PC-9 (cell line): ENCODE results near the gene PDF. TPM values are rescaled to one million over a fixed set of nuclear protein-coding genes. Genes with fewer than 3 reads are reported as not detected.
A peak's percentile ranks its signal among the peaks of the same experiment; 100 is the strongest.

Experiments used
- BruUV-seq: library from RNA; stranded (reverse); fragments of 400-500 nt; replicated peaks from 2 replicates; lab custom pipeline; 2021; lab: Mats Ljungman, UMichigan
- CTCF ChIA-PET: fragments of 300-600 bp; sonication (Branson Sonifier 250); formaldehyde crosslinking; loops from one replicate; lab custom pipeline; 2022; ENCODE audit warnings: antibody characterized with exemption; lab: Charles Lee
- POLR2A ChIA-PET: fragments of 300-600 bp; sonication (Branson Sonifier 250); formaldehyde crosslinking; loops from one replicate; lab custom pipeline; 2022; ENCODE audit warnings: antibody characterized with exemption; ENCODE audit not compliant: unreplicated experiment; lab: Charles Lee
- DNase-seq, 2 experiments: peaks; one replicate each; pipeline versions ENCODE4 v3.0.0 to v3.0.0-alpha.2; 2015 to 2022; ENCODE audit warnings: mixed read lengths in 1 of 2
- H2AFZ ChIP-seq: fragments of 200-600 bp; sonication (generic); 2 replicates; pipeline ENCODE4 v1.8.1; 2017; ENCODE audit warnings: antibody characterized with exemption
- H3F3A ChIP-seq: fragments of 200-600 bp; sonication (generic); 2 replicates; pipeline ENCODE4 v1.8.1; 2017; ENCODE audit warnings: antibody characterized with exemption, mild to moderate bottlenecking, low read depth; ENCODE audit not compliant: insufficient read depth
- H3K27ac ChIP-seq: fragments of 200-600 bp; sonication (generic); 2 replicates; pipeline ENCODE4 v1.6.1; 2016; ENCODE audit warnings: mixed run types
- H3K27me3 ChIP-seq: fragments of 200-600 bp; sonication (generic); 2 replicates; pipeline ENCODE4 v1.6.1; 2016; ENCODE audit warnings: low read depth, mixed run types; ENCODE audit not compliant: insufficient read depth
- H3K36me3 ChIP-seq: fragments of 200-600 bp; sonication (generic); 2 replicates; pipeline ENCODE4 v1.6.1; 2016; ENCODE audit warnings: low read depth, mixed run types
- H3K4me1 ChIP-seq: fragments of 200-600 bp; sonication (generic); replicated peaks from 2 replicates; pipeline ENCODE4 v1.6.1; 2016; ENCODE audit warnings: mixed run types; ENCODE audit not compliant: insufficient read depth
- H3K4me2 ChIP-seq: fragments of 200-600 bp; sonication (generic); 2 replicates; pipeline ENCODE4 v1.6.1; 2017; ENCODE audit warnings: mixed run types
- H3K4me3 ChIP-seq: fragments of 200-600 bp; sonication (generic); 2 replicates; pipeline ENCODE4 v1.6.1; 2016; ENCODE audit warnings: mixed run types
- H3K79me2 ChIP-seq: fragments of 200-600 bp; sonication (generic); 2 replicates; pipeline ENCODE4 v1.6.1; 2017; ENCODE audit warnings: low read depth, mixed run types
- H3K9me2 ChIP-seq: fragments of 200-600 bp; sonication (generic); 2 replicates; pipeline ENCODE4 v1.8.1; 2017; ENCODE audit warnings: mild to moderate bottlenecking; ENCODE audit not compliant: insufficient read depth
- H3K9me3 ChIP-seq: fragments of 200-600 bp; sonication (generic); 2 replicates; pipeline ENCODE4 v1.8.1; 2016; ENCODE audit warnings: low read depth; ENCODE audit not compliant: insufficient read depth
- H4K20me1 ChIP-seq: fragments of 200-600 bp; sonication (generic); 2 replicates; pipeline ENCODE4 v1.8.1; 2017; ENCODE audit not compliant: insufficient read depth
- CTCF ChIP-seq: fragments of 200-600 bp; sonication (generic); conservative IDR thresholded peaks from 2 replicates; pipeline ENCODE4 v1.6.1; 2017; ENCODE audit warnings: mixed run types, antibody characterized with exemption, mild to moderate bottlenecking, moderate library complexity
- EZH2 ChIP-seq: fragments of 200-600 bp; sonication (generic); IDR thresholded peaks from 2 replicates; pipeline ENCODE4 v1.8.0; 2017; ENCODE audit warnings: antibody characterized with exemption, low read depth
- intact Hi-C: fragments of 100-400 bp; cut with micrococcal nuclease; formaldehyde crosslinking; loops from one replicate; pipeline ENCODE4 v1.10.0; 2022; ENCODE audit not compliant: unreplicated experiment
- total RNA-seq: library from RNA; stranded (reverse); gene quantifications from 2 replicates; pipeline ENCODE4 v1.2.3, GENCODE V29; 2021

PDF gene
- total RNA-seq, 1 experiment from 2014 or later: 16.7 TPM

GRCh38 chr16:69327585-69328310, 2.6 kb downstream of the PDF start:
- peak overlapping the region; percentile 98 for H3K4me2 ChIP-seq
- peaks cover 32% of the 10 kb centered on the region; the same call in 1 of the 2 replicates for H3F3A ChIP-seq
- no peak for DNase-seq
- intact Hi-C loops: no loop called here
- TF ChIP-seq CTCF (no peak), EZH2 (no peak)
- BruUV-seq: no TSS peak
- CTCF ChIA-PET: interaction anchor here (0.5 to 0.6 kb wide), 3 partner anchors 42 to 483 kb away, joined by 5 to 11 read pairs (median 8); no protein-coding TSS in a partner anchor
- no peaks in the 10 kb centered on the region for H3K27me3 ChIP-seq
- H3K36me3 ChIP-seq: peaks cover 22% of the 10 kb centered on the region
- H2AFZ ChIP-seq: no peak overlapping the region
- no peaks in the 10 kb centered on the region for H3K9me3 ChIP-seq
- POLR2A ChIA-PET: no interaction called here
- H3K4me1 ChIP-seq: peaks cover 44% of the 10 kb centered on the region
- peaks cover 66% of the 10 kb centered on the region for H4K20me1 ChIP-seq
- peak overlapping the region; percentile 87 for H3K4me3 ChIP-seq
- peaks cover 70% of the 10 kb centered on the region for H3K79me2 ChIP-seq
- H3K9me2 ChIP-seq: no peaks in the 10 kb centered on the region
- H3K27ac ChIP-seq: no peak overlapping the region

GRCh38 chr16:69326172-69326873, 4.1 kb downstream of the PDF start:
- Histone ChIP-seq H3K9me3 (no peaks in the 10 kb centered on the region), H3K9me2 (no peaks in the 10 kb centered on the region), H4K20me1 (peaks cover 75% of the 10 kb centered on the region), H3K4me2 (peak overlapping the region; percentile 98), H2AFZ (no peak overlapping the region), H3K27me3 (no peaks in the 10 kb centered on the region), H3K4me1 (peaks cover 41% of the 10 kb centered on the region), H3K27ac (no peak overlapping the region), H3K79me2 (peaks cover 75% of the 10 kb centered on the region), H3K4me3 (no peak overlapping the region; the same call in 1 of the 2 replicates), H3F3A (peaks cover 29% of the 10 kb centered on the region; the same call in 1 of the 2 replicates), H3K36me3 (peaks cover 22% of the 10 kb centered on the region)
- ChIA-PET POLR2A (interaction anchor here (0.5 kb wide), 1 partner anchor 450 kb away, joined by 7 read pairs; no protein-coding TSS in a partner anchor), CTCF (no interaction called here)
- TF ChIP-seq EZH2 (no peak), CTCF (no peak)
- no peak for DNase-seq
- intact Hi-C loops: no loop called here
- no TSS peak for BruUV-seq

- Histone ChIP-seq H3K79me2 (peaks cover 75% of the 10 kb centered on the region), H3F3A (peaks cover 28% of the 10 kb centered on the region; the same call in 1 of the 2 replicates), H3K4me3 (no peak overlapping the region), H3K9me3 (no peaks in the 10 kb centered on the region), H3K27me3 (no peaks in the 10 kb centered on the region), H3K4me2 (peak overlapping the region; percentile 98), H3K4me1 (peaks cover 35% of the 10 kb centered on the region), H2AFZ (no peak overlapping the region), H3K36me3 (peaks cover 22% of the 10 kb centered on the region), H4K20me1 (peaks cover 75% of the 10 kb centered on the region), H3K9me2 (no peaks in the 10 kb centered on the region), H3K27ac (no peak overlapping the region)
- CTCF ChIA-PET: no interaction called here
- intact Hi-C loops: no loop called here
- no peak for DNase-seq
- BruUV-seq: no TSS peak
- POLR2A ChIA-PET: no interaction called here
- TF ChIP-seq EZH2: no peak
- TF ChIP-seq CTCF: no peak
These were observed 4.6 kb downstream of the PDF start for GRCh38 chr16:69325784-69326171.
